PC-9 (cell line): ENCODE data around the gene PGF.

Source experiments
- EZH2 ChIP-seq: fragments of 200-600 bp; sonication (generic); IDR thresholded peaks from 2 replicates; pipeline ENCODE4 v1.8.0; 2017; ENCODE audit warnings: antibody characterized with exemption, low read depth
- TF ChIP-seq, protein P1 (sequence below): fragments of 200-600 bp; sonication (generic); conservative IDR thresholded peaks from 2 replicates; pipeline ENCODE4 v1.6.1; 2017; ENCODE audit warnings: mixed run types, antibody characterized with exemption, mild to moderate bottlenecking, moderate library complexity

DNA sequence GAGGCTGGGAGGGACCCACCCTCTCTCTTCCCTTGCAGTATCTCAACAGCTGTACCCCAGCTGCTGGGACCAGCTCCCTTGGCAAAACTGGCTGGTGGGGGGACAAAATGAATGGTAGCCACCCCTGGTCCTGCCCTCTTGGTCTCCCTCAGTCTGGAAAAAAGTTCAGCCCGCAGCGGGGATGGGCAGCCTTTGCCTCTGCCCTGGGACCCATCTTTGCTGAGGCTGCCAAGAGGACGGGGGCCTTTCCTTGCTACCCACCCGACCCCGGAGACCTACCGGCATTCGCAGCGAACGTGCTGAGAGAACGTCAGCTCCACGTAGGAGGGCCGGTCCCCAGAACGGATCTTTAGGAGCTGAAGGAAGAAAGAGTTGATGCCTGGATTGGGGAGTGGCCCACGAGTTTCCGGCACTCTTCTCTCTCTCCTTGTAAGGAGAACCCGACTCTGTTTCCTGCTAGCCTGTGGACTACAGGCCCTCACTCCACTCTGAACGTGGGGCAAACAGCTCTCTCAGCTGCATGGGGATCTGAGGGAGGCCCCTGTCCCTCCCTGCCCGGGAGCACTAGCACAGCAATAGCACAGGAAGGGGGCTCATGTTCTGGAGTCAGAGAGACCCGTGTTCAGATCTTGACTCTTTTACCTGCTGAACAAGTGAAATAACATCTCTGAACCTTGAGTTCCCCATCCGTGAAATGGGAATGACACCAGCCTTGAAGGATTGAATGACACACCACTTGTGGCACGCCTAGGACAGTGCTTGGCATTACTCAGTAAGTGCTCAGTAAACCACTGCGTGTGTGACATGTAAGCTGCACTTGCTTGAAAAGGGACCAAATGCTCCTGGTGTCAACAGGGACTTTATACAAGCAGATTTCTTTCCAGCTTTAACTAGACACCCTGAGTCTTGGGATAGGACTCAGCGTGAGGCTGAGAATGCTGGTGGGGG lies 6.9 kb downstream of the PGF start:
- TF ChIP-seq, protein P1, sequence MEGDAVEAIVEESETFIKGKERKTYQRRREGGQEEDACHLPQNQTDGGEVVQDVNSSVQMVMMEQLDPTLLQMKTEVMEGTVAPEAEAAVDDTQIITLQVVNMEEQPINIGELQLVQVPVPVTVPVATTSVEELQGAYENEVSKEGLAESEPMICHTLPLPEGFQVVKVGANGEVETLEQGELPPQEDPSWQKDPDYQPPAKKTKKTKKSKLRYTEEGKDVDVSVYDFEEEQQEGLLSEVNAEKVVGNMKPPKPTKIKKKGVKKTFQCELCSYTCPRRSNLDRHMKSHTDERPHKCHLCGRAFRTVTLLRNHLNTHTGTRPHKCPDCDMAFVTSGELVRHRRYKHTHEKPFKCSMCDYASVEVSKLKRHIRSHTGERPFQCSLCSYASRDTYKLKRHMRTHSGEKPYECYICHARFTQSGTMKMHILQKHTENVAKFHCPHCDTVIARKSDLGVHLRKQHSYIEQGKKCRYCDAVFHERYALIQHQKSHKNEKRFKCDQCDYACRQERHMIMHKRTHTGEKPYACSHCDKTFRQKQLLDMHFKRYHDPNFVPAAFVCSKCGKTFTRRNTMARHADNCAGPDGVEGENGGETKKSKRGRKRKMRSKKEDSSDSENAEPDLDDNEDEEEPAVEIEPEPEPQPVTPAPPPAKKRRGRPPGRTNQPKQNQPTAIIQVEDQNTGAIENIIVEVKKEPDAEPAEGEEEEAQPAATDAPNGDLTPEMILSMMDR: no peak
- TF ChIP-seq EZH2: no peak
